HG03135 (cell line): ENCODE results near the gene CCNK.

Experiments used
- ATAC-seq: cut with Tn5 transposase; IDR thresholded peaks from one replicate; pipeline ENCODE4 v1.9.1; 2021; ENCODE audit warnings: mild to moderate bottlenecking, moderate library complexity; ENCODE audit not compliant: unreplicated experiment

CCNK gene

DNA sequence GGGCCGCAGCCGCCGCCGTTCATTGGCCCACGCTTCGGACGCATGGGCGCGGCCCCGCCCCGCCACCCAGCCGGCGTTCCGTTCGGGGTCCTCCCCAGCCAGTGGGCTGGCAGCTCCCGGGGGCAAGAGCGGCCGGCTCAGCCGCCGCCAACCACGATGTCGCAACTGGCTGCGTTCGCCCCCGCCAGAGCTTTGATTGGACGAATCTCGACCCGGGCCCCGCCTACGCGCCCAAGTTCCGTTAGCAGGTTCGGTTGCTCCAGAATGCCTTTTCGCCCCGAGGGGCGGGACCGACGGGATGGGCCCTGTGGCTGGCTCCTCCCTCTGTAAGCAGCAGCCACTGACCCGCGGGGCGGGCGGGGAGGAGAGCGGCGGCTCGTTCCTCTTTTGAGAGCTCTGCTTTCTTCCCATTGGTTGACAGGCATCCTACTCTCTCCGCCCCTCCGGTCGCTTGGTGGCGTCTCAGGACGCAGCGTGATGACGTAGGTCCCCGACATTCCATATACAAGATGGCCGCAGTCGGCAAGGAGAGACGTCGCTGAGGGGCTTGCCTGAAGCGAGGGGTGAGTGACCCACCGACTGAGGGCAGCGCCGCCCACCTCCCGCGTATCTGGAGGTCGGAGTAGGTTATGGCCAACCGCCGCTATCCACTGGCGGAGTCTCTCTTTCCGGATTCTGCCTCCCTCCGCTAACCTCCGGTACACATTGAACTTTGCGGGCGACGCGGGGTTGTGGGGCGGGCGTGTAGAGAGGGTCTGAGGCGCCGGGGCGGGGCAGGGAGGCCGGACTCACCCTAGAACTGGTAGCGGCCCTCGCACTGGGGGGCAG is at the start of gene CCNK:
Gene CCNK (plus strand): TSS at position 493 of the 828 bp plus-strand sequence. CDS start 11,269 bp downstream, outside the sequence.
- peak; percentile 90 for ATAC-seq

DNA sequence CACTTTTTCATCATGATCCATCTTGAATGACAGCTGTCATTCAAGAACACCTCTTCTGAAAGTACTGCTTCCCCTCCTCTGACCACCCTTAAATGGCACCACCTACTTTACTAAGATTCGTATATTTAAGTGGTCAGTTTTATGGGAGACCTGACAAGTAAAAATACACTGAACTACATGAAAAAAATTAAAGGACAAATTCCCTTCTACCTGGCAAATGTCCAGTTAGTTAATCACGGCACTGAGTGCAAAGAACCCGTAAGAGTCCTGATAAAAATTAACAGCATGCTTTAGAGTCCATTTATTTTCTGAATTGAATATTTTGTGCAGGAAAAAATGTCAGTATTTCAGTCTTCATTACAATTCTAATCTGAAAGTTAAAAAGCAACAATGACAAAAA is 49.2 kb upstream of the CCNK start:
- ATAC-seq, result no peak

DNA sequence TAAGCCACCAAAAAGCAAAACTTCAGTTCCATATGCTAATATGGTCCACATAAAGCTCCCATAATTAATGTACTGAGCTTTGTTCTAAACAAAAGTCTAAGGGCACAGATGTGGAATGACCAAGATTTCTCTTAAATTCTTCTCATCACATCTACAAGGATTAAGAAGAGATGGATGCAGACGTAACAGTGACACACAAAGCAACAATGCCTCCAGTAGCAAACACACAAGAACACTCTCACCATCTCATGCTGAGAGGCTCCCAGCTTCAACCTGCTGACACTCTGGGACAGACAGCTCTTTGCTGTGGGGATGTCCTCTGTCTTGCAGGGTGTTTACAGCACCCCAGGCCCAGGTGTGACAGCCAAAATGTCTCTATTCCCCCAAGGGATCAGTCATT is 48.7 kb upstream of the CCNK start:
- no peak for ATAC-seq

DNA sequence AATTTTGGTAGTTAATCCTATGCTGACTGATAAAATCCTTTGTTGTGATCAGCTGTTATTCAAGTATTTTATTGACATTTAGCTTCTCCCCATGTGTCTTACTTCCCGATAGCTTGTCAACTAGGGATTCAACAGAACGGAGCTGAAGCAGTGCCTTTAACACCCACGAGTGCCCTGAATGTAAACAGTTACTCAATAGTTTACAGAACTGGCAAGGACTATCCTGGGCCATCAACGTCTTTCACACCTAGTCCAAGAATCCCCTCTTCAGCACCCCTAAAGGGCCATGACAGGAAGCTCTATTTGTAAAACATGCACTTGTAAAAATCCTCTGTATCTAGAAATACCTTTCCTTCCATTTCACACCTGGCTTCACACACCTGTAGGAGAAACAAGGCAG is 45.9 kb upstream of the CCNK start:
- ATAC-seq, result no peak

DNA sequence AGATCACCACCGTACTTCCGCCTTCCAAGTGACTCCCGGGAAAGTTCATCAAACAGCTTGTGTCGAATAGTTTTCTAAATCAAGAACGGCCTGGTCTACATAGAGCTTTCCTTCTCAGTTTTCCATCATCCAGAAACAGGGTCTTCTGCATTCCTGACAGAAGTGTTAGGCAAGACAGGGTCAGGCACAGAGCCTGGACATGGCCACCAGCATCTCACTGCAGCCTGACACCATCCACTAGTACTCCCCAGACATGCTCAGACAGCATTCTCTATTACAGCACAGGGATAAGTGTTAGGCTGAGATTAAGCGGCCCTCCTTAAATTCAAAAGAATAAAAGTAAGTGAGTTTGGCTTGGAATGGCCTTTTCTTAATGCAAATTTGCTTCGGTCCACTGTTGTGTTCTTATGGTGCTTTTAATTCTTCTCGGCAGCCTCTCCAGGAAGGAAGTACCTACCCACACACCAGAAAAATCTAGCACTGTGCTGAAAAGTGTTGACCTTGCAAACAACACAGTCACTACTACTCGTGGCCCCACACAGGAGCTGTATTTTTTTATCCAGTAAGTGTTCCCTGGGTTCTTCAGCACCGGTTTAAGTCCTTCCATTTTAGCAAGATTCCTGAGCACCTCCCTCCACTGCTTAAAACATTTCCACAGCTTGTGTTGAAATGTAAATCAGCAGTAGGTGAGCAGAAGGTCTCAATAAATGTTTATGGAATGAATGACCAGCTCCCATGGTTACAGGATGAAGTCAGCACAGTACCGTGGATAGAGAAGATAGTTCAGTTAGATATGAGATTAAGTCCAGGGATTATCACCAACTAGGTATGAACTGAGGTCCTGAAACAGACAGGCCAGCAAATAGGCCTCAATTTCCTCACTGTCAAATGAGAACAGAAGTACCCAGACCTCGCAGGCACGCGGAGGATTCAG is 44.7 kb upstream of the CCNK start:
- no peak for ATAC-seq

DNA sequence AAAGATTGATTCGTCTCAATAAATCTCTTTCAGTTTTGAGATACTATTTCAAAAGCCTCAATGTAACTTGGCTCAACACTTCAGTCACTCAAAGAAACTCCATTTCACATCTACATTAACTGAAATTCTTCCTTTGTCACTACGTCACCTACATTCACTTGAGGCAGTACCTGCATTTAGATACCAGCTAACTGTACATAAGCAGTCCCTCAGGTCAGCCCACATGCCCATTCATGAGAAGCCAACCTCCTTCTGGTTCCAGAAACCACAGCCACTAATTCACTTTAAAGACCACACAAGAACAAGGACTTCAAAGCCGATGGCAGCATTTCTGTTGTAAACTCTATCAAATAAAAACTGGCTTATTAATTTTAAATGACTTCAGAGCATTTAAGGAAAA is 43.5 kb upstream of the CCNK start:
- ATAC-seq, result no peak

DNA sequence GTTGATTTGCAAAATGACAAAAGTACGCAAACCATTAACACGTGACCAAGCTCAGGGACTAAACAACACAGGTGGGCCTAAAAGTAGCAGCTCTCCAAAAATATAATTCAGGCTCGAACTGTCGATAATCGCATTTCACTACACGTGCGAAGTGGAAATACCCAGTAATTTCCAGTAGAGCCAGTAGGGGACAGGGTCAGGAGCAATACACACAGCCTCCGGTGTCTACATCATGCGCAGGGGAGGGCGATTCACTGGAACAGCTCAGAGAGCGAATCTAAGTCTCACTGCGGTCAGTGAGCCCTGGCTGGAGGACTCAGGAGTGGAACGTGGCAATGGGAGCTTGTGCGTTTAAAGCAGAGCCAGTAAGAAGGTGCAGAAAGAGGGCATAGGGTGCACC is 40.9 kb upstream of the CCNK start:
- ATAC-seq, result no peak

DNA sequence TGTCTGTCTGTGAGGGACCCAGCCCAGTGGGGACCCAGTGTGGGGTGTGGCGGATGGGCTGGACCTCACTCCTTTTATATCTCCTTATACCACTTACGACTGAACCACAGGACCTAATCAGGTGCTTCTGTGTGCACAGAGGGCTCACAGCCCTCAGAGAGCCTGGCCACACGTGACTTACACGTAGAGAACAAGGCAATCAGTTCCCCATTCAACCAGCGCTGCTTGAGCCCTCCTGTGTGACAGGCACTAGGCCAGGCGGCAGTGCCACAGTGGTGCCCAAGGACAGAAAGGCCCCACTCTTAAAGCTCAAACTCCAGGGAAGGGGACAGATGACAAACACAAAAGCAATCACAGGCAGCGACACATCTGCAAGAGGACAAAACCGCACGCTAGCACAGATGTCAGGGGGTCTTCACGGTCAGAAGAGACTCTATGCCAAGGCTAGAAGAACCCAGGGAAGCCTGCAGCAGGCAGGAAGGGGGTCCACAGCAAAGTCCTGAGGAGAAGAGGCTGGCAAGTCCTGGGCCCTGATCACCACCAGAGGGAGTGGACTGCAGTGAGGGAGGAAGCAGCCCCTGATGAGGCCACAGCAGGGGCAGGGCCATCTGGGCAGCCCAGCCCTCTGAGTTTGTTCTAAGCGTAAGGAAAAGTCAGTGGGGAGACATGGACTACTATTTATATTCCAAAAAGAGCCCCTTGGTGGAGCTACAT is 39.9 kb upstream of the CCNK start:
- no peak for ATAC-seq

DNA sequence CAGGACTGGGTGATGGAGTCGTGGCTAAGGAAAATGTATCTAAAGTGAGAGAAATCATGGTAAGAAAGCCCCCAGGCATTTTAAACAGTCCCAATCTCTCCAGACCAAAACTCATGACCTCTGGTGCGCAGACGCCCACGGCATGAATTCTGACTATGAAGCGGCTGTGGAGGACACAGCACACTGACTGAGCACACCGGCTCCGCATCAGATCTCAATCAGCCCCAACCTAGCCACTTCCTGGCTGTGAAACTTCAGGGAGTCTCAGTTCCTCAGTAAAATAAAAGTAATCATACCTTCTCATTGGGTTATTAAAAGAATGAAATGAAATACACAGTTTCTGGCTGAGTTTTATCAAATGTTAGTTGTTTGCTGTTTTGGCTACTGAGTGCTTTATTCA is 39.3 kb upstream of the CCNK start:
- no peak for ATAC-seq

DNA sequence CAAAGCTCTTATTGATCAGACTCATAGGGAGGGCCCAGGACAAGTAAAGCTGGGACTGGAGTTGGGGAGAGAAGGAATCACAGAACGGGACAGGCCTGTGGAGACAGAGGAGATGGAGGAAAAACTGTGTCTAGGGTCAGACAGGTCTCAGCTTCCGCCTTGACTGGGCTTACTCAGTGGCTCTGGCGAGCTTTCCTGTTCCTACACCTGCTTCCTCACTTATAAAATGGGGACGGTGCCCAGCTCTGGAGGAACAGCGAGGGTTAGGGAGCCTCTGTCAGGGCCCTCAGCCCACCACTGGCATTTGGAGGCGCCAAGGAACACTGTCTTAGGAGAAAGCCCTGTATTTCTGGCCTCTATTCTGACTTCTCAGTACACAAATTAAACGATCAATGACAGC is 35.3 kb upstream of the CCNK start:
- ATAC-seq, result no peak

DNA sequence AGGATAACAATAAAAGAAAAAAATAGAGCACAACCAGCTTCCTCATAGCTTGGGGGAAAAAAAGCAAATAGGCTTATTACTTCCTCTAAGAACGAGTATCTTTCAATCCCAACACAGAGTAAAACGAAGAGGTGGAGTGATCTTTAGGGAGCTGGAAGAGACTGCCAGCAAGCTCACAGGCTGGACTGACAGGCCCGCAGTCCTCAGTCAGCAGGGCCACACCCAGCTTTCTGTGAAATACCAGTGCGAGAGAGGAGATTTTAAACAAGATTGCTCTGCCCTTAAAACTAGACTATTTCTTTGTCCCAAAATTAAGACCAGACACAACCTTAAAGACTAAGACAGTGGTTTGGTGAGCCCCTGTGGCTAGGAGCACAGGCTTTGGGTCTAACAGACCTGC is 33.5 kb upstream of the CCNK start:
- no peak for ATAC-seq

DNA sequence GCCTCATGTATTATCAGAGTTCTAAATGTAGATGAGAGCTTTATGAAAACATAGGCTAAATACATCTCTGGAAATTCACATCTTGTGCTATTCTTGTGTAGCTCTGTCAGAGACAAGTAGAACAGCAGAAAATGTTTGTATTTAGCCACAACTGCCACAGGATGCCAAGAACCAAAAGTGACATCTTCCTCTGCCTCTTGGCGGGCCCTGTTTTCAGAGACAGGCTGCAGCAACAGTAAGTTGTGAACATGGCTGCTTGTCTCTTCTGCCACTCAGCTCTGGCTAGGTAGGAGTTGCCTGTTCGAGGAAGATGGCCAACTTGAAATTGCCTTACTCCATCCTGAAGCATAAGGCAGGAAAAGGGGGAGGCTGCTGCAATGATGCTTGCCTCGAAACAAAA is 30.9 kb upstream of the CCNK start:
- ATAC-seq, result no peak

DNA sequence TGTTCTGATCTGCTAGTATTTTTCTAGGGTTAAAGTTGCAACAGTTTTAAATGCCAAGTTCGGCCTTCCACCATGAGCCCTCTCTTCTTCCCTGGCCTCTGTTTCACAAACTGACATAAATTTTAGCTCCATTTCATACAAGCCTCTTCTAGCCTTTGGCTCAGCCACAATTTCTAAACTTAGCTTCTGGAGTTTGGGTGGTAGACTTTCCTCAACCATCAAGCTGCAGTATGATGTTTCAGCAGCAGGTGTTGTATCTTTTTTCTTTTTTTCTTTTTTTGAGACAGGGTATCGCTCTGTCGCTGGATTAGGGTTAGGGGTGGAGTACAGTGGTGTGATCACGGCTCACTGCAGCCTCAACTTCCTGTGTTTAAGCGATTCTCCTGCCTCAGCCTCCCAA is 30.0 kb upstream of the CCNK start:
- no peak for ATAC-seq

DNA sequence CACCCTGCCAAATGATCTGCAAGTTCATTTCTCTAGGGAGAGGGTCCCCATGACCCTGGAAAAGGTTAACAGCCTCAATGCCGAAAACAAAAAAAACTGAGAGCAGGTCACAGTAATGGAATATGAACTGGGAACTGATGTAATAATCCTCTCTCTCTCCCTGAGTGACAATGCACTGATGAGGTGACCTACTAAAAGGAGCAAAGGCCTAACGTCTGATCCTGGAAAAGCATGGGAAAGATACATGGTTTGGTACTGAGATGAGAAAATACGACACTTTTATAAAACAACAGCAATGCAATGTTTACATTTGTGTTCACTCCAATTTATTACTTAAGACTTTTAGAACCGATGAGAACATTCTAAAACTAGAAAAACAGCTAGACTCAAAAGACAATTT is 28.2 kb upstream of the CCNK start:
- no peak for ATAC-seq

DNA sequence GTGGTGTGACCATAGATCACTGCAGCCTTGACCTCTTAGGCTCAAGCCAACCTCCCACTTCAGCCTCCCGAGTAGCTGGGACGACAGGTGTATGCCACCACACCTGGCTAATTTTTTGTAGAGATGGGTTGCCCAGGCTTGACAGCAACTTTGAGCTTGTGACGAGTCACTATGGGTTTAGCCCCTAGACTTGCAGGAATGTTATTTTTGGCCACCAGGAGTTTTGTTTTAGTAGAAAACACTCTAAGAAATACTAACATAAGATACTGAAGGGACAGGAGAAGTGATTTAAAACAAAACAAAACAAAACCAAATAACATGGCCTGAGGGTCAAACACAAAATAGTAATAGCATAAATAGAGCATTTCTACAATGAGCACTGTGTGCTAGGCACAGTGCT is 27.0 kb upstream of the CCNK start:
- no peak for ATAC-seq

DNA sequence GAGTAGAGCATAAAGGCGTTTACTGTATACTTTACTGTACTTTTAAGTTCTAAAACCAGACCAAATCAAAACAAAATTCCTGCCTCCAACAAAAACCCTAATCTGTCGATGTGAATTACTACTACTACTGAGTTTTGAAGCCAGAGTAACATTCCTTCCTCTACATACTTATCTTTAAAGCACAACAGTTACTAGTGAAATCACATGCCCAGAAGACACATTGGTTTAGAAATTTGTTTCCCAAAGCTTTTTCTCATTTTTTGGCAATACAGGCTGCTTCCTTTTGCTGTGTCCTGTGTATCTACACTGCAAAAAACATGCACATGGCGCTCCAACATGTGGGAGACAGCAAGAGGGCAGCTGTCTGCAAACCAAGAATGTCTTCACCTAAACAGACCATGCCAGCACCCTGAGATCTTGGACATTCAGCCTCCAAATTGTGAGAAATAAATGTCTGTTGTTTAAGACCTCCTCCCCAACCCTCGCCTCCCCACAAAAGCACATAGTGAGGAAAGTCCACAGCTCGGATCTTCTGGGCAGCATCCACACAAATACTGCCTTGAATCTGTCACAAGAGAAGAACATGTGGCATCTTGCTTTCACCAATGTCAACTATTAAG is 21.6 kb upstream of the CCNK start:
- no peak for ATAC-seq

DNA sequence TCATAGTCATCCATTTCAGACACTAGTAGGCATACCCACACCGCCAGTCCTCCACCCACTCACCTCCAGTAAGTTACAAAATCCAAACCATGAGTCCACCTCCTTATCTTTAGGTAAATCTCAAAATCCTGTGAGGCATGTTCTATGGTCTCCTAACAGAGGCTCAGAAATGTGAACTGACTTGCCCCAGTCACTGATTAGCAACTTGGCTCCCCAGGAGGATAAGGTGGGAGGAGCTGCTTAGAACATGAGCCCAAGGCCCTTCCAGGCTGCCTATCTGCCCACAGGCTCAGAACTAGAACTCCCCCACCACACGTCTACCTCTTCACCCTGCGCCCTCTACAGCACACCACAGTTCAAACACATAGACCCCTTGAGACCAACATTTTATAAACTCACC is 20.4 kb upstream of the CCNK start:
- ATAC-seq, result no peak

DNA sequence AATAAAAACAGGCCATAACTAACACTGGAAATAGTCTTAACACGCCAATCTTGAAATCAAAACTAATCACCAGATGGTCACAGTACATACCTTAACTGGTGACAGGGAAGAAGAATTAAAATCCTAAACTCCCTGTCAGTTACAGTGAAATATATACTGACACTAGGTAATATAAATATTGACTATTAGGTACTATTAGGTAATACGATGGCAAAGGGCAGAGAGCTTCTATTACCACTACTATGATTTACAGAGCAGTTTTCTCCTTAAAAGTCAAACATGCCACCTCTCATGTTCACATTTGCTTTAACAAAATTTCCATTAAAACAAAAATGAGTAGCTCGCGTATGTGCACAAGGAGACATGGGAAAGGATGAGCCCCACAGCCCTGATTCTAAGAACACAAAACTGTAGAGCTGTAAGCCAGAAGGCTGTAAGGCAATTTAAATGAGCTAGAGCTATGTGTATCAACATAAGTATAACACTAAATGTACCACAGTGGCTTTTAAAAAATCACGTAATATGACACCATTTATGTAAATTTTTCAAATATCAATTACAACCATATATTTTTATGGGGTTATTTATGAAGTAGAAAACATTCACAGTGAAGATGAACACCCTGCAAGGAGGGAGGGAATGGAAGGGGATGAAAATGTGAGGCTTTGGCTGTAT is 19.7 kb upstream of the CCNK start:
- ATAC-seq, result no peak

DNA sequence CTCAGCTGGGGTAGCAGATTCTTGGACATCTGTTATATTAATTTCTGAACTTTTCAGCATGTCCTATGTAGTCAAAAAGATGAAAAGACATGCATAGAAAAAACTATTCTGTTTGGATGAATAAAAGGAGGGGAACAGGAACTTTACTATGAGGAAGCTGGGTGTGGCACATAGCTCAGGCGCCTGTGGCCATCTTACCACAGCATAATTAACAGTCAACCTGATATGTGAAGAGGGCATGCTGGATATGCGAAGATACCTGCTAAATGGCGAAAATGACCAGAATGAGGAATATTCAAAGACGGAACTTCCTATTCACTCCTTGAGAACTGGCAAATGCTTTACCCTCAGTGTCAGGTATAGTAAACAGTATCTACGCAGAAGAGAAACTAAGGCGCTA is 19.0 kb upstream of the CCNK start:
- no peak for ATAC-seq

DNA sequence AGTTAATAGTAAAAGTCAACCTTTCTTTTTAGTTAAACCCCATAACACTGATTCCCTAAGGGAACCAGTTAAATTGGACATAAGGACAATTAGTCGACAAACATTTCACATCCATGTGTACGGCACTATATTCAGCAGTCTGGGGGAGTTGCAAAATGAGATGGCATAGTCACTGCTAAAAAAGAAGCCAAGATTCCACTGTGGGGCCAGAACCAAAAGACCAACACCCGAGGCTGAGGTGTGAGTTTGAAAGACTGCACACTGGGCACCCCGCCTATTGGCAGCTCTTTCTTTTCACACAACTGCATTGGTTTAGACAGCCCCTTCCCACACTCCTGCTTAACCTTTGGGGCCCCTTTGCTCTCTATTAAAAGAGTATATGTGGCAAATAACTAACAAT is 17.2 kb upstream of the CCNK start:
- ATAC-seq, result no peak
